Measurements from ENCODE around the gene CACNA1C. TPM values are rescaled to one million over a fixed set of nuclear protein-coding genes. Genes with fewer than 3 reads are reported as not detected.

CACNA1C gene
- total RNA-seq, 2 donors from 2014 or later, result 0.86 to 6.3 TPM

DNA sequence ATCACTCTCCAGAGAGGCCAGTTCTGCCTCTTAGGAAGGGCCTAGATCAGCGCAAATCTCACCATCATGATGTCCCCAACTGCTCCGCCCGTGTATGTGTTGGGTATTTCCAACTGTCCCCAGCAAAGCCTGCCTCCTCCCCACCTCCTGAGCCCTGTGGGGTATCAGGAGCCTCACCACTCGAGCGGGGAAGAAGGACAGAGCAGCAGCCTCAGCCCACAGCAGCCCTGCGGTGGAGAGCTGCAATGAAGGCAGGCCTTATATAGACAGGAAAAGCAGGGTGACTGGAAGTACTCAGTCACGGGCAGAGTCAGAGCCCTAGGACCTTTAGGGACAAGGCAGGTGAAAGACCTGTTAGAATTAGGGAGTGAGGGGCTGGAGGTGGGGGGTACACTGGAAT, 358.2 kb downstream of the CACNA1C start:
- TF ChIP-seq, protein P1, sequence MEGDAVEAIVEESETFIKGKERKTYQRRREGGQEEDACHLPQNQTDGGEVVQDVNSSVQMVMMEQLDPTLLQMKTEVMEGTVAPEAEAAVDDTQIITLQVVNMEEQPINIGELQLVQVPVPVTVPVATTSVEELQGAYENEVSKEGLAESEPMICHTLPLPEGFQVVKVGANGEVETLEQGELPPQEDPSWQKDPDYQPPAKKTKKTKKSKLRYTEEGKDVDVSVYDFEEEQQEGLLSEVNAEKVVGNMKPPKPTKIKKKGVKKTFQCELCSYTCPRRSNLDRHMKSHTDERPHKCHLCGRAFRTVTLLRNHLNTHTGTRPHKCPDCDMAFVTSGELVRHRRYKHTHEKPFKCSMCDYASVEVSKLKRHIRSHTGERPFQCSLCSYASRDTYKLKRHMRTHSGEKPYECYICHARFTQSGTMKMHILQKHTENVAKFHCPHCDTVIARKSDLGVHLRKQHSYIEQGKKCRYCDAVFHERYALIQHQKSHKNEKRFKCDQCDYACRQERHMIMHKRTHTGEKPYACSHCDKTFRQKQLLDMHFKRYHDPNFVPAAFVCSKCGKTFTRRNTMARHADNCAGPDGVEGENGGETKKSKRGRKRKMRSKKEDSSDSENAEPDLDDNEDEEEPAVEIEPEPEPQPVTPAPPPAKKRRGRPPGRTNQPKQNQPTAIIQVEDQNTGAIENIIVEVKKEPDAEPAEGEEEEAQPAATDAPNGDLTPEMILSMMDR (conservative IDR thresholded peaks at IDR 0.05), result no peak
- Histone ChIP-seq H3K27ac (ENCODE audit: low read depth, low read length) (no peak overlapping the region), H3K27me3 (ENCODE audit: control insufficient read depth, insufficient read depth, low read length, poor library complexity, severe bottlenecking) (no peaks in the 10 kb centered on the region), H3K9ac (ENCODE audit: extremely low read depth, low read length, poor library complexity, severe bottlenecking) (no peak overlapping the region), H3K4me3 (ENCODE audit: low read length) (no peak overlapping the region), H3K36me3 (ENCODE audit: control insufficient read depth, insufficient read depth, low read length) (no peaks in the 10 kb centered on the region), H3K9me3 (ENCODE audit: control insufficient read depth, low read length) (no peaks in the 10 kb centered on the region), H3K4me1 (ENCODE audit: control insufficient read depth, insufficient read depth, low read length) (no peaks in the 10 kb centered on the region)
- peaks cover 20% of the 10 kb centered on the region for H3K4me1 Mint-ChIP-seq
- no peak overlapping the region for H3K4me3 Mint-ChIP-seq
- WGBS, 2 experiments (ENCODE audit: insufficient coverage in 1 of 2, insufficient read length in 1 of 2), result 93 to 94% methylated on average over 3 to 7 of the region's 7 CpGs
- H3K27ac Mint-ChIP-seq, result no peak overlapping the region
- no peaks in the 10 kb centered on the region for H3K36me3 Mint-ChIP-seq (ENCODE audit: low read depth)
- no peak for DNase-seq
- H3K27me3 Mint-ChIP-seq (ENCODE audit: insufficient read depth), result peaks cover 8% of the 10 kb centered on the region
- no peaks in the 10 kb centered on the region for H3K9me3 Mint-ChIP-seq

DNA sequence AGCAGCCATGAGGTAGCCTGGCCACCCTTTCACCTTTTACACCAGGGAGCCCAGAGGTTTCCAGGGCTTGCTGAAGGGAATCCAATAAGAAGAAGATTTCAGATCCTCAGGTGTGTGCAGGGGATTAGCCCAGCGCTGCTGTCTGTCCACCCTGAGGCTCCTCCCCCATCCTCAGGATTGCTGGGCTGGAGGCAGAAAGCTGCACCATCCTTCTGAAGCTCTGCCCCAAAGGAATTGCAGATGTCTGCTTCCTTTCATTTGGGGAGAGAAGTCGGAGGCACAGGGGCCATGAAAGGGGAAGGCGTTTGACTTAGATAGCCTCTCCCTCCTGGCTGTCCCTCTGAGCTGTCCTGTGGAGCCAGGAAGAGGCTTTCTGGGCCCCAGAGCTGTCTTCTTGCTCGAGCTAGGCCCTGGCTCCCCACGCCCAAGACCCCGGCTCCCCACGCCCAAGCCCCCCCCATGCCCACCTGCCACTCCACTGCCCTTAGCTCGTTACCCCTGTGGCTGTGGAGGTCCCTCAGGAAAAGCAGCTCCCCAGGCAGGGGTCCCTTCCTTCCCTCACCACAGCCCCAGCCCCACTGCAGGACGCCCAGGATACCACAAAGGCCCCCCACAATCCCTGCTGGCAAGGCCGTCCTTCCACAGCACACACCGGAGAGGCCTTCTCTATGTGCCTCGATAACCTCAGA, 359.0 kb downstream of the CACNA1C start:
- Mint-ChIP-seq H3K4me3 (no peak overlapping the region), H3K4me1 (peaks cover 20% of the 10 kb centered on the region), H3K9me3 (no peaks in the 10 kb centered on the region), H3K36me3 (ENCODE audit: low read depth) (no peaks in the 10 kb centered on the region), H3K27me3 (ENCODE audit: insufficient read depth) (peaks cover 8% of the 10 kb centered on the region), H3K27ac (peak overlapping the region; percentile 26)
- Histone ChIP-seq H3K4me1 (ENCODE audit: control insufficient read depth, insufficient read depth, low read length) (no peaks in the 10 kb centered on the region), H3K9me3 (ENCODE audit: control insufficient read depth, low read length) (no peaks in the 10 kb centered on the region), H3K27me3 (ENCODE audit: control insufficient read depth, insufficient read depth, low read length, poor library complexity, severe bottlenecking) (no peaks in the 10 kb centered on the region), H3K36me3 (ENCODE audit: control insufficient read depth, insufficient read depth, low read length) (no peaks in the 10 kb centered on the region), H3K4me3 (ENCODE audit: low read length) (no peak overlapping the region), H3K9ac (ENCODE audit: extremely low read depth, low read length, poor library complexity, severe bottlenecking) (no peak overlapping the region), H3K27ac (ENCODE audit: low read depth, low read length) (no peak overlapping the region)
- TF ChIP-seq, protein P1 (conservative IDR thresholded peaks at IDR 0.05), result no peak
- peak; percentile 80 for DNase-seq
- 64 to 83% methylated on average over 4 to 12 of the region's 12 CpGs for WGBS, 2 experiments (ENCODE audit: insufficient coverage in 1 of 2, insufficient read length in 1 of 2)

DNA sequence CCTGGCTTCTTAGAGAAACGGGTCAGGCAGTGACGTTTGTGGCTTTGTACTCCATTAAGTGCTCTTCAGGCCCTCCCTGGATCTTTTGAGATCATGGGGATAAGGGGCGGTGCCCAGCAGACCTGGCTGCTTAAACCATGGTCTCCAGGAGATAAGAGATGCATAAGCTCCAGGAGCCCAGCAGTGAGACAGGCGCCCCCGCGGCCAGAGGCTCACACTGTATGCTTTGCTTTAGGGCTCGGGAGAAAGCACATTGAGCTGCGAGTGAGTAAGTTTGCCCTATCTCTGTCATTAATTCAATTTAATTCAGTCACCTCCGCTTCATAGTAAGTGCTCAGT, 359.5 kb downstream of the CACNA1C start:
- Histone ChIP-seq H3K36me3 (ENCODE audit: control insufficient read depth, insufficient read depth, low read length) (no peaks in the 10 kb centered on the region), H3K9me3 (ENCODE audit: control insufficient read depth, low read length) (no peaks in the 10 kb centered on the region), H3K4me3 (ENCODE audit: low read length) (no peak overlapping the region), H3K4me1 (ENCODE audit: control insufficient read depth, insufficient read depth, low read length) (no peaks in the 10 kb centered on the region), H3K9ac (ENCODE audit: extremely low read depth, low read length, poor library complexity, severe bottlenecking) (no peak overlapping the region), H3K27ac (ENCODE audit: low read depth, low read length) (no peak overlapping the region), H3K27me3 (ENCODE audit: control insufficient read depth, insufficient read depth, low read length, poor library complexity, severe bottlenecking) (no peaks in the 10 kb centered on the region)
- Mint-ChIP-seq H3K27me3 (ENCODE audit: insufficient read depth) (peaks cover 8% of the 10 kb centered on the region), H3K9me3 (no peaks in the 10 kb centered on the region), H3K4me3 (no peak overlapping the region), H3K36me3 (ENCODE audit: low read depth) (no peaks in the 10 kb centered on the region), H3K4me1 (peaks cover 22% of the 10 kb centered on the region), H3K27ac (peak overlapping the region; percentile 26)
- TF ChIP-seq, protein P1 (conservative IDR thresholded peaks at IDR 0.05), result peak; percentile 75
- DNase-seq, result peak; percentile 88
- 53 to 64% methylated on average over 7 to 8 of the region's 9 CpGs for WGBS, 2 experiments (ENCODE audit: insufficient coverage in 1 of 2, insufficient read length in 1 of 2)

All from endodermal cell (in vitro differentiated cells).